HG03521 (cell line): ENCODE measurements around the gene CFAP206.
A peak's percentile ranks its signal among the peaks of the same experiment; 100 is the strongest.

Experiments used
- ATAC-seq: cut with Tn5 transposase; IDR thresholded peaks from one replicate; pipeline ENCODE4 v1.9.1; 2021; ENCODE audit warnings: mild to moderate bottlenecking, moderate library complexity; ENCODE audit not compliant: unreplicated experiment

The CFAP206 gene

GRCh38 chr6:87407901-87408720, at the start of gene CFAP206:
TSS of gene CFAP206 (plus strand) at chr6:87407972. CDS start at chr6:87409840, 1,868 bp downstream.
- ATAC-seq = peak; percentile 82

GRCh38 chr6:87364602-87365252, 43.0 kb upstream of the CFAP206 start:
- no peak for ATAC-seq

- no peak for ATAC-seq
Observed at GRCh38 chr6:87366072-87366827, 41.5 kb upstream of the CFAP206 start.

GRCh38 chr6:87366899-87367298, 40.9 kb upstream of the CFAP206 start:
- no peak for ATAC-seq

GRCh38 chr6:87373377-87373776, 34.4 kb upstream of the CFAP206 start:
- ATAC-seq = no peak

- ATAC-seq = no peak
Observed at GRCh38 chr6:87375315-87375714, 32.5 kb upstream of the CFAP206 start.

GRCh38 chr6:87376643-87377042, 31.1 kb upstream of the CFAP206 start:
- no peak for ATAC-seq

GRCh38 chr6:87378947-87379346, 28.8 kb upstream of the CFAP206 start:
- ATAC-seq = no peak

- ATAC-seq = no peak
Observed at GRCh38 chr6:87382861-87383260, 24.9 kb upstream of the CFAP206 start.

GRCh38 chr6:87384038-87384437, 23.7 kb upstream of the CFAP206 start:
- no peak for ATAC-seq

GRCh38 chr6:87384449-87384848, 23.3 kb upstream of the CFAP206 start:
- ATAC-seq = no peak

- ATAC-seq = peak; percentile 51
Observed at GRCh38 chr6:87391334-87391733, 16.4 kb upstream of the CFAP206 start.

- ATAC-seq = peak; percentile 54
Observed at GRCh38 chr6:87393026-87393622, 14.6 kb upstream of the CFAP206 start.

GRCh38 chr6:87395431-87395830, 12.3 kb upstream of the CFAP206 start:
- ATAC-seq = no peak

- peak; percentile 93 for ATAC-seq
Observed at GRCh38 chr6:87396595-87397392, 11.0 kb upstream of the CFAP206 start.

- no peak for ATAC-seq
Observed at GRCh38 chr6:87397656-87398055, 10.1 kb upstream of the CFAP206 start.

GRCh38 chr6:87401832-87402231, 5.9 kb upstream of the CFAP206 start:
- ATAC-seq = no peak

GRCh38 chr6:87407561-87407900, 241 bp upstream of the CFAP206 start:
- peak; percentile 4 for ATAC-seq

GRCh38 chr6:87408721-87409155, 966 bp downstream of the CFAP206 start:
- ATAC-seq = no peak

GRCh38 chr6:87419266-87419665, 11.5 kb downstream of the CFAP206 start:
- no peak for ATAC-seq
